GM21515 (cell line): Measurements from ENCODE around the gene GP1BB.

Source experiments
- ATAC-seq: cut with Tn5 transposase; IDR thresholded peaks from one replicate; pipeline ENCODE4 v1.9.1; 2021; ENCODE audit not compliant: unreplicated experiment

The GP1BB gene

DNA sequence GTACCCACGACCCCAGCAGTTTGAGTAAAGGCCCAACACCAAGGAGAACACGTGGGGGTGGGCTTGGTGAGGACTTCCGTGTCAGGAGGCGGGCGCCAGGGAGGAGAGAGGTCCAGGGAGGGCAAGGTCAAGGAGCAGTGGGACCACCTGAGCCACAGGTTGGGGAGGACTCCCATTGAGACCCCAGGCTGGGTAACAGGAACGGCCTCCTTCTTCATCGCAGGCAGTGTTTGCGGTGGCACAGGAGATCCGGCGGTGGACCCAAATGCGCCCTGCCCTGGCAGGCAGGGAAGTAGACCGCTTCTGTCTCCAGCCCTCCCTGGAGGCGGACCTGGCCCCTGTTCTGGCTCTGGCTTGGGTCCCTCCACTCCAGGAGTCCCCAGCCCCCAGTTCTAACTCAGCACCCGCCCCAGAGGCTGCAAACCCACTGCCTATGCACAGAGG lies 31.4 kb downstream of the GP1BB start:
- no peak for ATAC-seq

DNA sequence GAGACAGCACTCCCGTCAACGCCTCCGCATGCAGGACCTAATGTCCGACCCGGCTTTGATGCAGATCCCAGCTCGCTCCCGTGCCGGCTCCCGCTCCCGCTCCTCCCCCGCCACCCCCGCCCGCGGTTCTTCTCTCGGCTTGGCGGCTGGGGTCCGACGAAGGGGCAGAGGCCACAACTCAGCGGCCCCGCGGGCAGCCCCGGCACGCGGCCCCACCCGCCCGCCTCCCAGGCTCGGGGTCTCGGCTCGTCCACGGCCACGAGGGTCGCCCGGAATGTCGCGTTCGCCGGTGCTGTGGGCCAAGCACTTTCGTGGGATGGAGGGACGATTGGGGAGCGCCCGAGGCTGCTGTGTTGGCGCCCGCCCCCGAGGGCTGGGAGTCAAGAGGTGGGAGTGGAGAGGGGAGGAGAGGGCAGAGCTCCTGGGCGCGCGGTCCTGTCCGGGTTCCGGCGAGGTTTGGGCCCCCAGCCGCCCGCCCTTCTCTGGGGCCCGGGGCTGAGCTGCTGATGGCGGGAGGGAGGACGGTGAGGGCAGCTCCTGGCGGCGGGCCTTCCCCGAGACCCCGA lies 31.9 kb downstream of the GP1BB start:
- no peak for ATAC-seq

DNA sequence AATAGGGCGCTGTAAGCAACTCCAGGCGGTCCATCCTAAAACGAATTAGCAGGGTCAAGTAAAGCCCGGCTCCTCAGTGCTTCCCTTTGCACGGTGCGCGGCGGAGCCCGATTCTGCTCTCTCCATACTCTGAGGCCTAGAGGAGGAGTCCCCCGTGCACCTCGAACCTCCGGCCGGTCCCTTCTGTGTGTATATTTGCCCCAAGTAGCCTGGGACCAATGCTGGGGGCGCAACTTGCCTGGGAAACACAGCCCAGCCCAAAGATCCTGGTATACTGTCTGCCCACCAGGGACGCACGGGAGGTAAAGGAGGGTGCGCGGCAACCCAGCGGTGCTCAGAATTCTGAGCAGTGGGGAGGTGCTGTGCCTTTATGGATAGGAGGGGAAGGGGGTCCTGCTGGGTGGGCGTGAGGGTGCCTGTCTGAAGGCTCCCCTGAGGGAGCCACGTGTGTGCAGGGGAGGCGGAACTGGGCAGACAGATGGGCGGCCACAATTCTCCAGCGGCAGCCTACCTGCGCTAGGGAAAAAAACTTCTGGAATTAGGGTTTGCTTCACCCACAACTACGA lies 32.5 kb downstream of the GP1BB start:
- ATAC-seq, result no peak

DNA sequence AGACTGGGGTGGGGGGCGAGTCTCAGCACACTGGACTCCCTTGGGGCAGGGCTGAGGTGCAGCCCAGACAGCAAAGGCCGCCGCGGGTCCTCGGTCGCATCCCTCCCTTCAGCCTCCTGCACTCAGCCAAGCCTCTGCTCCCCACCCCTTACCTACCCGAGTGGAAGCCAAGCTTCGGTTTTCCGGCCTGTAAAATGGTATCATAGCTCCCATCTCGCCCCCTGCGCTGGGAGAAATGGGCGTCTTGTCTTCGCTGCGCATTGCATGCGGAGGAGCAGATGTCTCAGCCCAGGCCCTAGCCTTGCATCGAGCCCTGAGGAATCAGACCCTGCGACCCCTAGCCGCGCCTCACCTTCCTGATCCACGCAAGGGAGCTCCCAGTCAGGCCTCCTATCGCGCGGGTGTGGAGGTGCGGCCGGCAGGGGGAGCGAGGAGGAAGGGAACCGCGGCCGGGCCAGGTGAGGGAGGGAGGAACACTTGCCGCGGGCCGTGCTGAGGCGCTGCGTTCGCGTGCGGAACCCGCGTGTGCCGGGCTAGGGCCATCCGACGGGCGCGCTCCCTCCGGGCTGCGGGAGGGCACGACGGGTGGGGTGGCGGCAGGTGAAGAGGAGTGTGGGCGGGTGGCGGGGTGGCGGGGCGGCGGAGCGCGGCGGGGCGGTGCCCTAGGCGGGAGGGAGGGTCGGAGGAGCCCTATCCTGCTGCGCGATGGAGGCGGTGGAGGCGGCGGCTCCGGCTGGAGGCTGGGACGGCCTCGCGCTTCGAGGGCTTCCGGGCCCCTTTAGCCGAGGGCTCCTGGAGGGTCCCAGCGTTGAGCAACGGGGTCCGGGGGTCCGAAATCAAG lies 33.2 kb downstream of the GP1BB start:
- ATAC-seq, result no peak

DNA sequence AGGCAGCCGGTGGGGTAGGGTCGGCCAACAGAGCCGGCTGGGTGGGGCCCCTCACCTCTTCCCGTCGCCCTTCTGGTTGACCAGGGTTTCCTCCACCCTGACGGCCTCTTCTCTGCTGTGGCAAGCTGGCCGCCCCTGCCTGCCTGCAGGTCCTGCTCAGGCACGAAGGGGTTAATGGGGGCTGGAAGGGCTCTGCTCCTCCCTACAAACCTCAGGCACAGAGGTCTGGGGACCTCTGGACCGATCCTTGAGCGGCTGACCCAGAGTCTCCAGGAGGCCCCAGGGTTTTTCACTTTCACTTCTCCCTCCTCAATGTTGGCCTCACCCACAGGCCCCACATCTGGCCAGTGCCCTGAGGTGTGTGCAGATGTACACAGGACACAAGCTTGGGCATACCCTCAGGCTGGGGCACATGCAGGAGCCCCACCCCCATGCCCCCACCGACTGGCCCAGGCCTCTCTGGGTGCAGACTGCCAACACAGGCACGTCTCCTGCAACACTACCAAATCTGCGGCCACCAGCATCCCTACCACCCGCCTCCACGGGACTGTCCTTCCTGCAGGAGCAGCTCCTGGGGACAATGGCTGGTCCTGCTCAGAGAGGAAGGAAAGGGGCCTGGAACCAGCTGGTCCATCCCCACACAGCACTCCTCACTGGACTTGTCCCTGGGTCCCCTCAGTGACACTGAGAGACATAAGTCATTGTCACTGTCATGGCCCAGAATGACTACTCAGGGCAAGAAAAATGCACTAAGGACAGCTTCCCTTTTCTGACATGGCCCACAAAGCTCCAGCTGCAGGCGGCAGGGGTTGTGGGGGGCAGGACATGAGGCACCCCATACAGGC lies 34.0 kb downstream of the GP1BB start:
- ATAC-seq, result no peak

DNA sequence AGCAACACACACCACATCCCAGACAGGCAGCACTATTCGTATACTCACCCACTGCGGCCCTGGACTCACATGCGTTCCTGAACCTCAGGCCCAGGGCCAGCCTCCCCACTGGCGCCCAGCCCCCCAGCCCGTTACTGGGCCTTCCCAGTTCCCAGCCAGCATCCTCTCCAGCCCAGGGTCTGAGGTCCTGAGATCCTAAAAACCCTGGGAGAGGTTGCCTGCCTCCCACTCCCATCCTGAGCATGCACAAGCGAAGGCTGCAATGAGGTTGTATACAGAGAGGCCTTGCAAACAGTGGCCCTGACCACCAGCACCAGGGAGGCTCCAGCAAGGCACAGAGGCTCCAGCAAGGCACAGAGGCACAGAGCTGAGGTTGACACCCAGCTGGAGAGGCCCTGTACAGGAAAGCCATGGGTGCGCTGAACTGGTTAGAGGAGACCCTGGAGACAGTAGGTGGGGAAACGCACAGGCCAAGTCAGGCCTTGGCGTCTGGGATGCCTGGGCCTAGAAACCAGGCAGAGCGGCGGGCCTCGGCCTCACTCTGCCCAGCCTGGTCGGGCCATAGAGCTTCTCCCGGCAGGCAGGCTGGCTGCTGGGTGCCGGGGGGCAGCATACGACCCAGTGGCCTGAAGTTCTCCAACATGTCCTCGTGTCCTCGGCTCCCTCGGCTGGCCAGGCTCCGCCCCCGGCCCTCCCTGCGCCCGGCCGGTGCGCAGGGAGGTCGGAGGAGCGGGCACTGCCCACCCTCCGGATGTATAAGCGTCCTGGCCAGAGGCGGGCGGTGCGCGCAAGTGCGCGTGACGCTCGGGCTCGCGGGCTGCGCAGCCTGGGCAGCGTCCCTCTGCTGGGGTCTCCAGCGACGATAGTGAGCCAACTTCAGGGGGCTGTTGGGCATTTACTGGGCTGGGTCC lies 34.9 kb downstream of the GP1BB start:
- no peak for ATAC-seq

DNA sequence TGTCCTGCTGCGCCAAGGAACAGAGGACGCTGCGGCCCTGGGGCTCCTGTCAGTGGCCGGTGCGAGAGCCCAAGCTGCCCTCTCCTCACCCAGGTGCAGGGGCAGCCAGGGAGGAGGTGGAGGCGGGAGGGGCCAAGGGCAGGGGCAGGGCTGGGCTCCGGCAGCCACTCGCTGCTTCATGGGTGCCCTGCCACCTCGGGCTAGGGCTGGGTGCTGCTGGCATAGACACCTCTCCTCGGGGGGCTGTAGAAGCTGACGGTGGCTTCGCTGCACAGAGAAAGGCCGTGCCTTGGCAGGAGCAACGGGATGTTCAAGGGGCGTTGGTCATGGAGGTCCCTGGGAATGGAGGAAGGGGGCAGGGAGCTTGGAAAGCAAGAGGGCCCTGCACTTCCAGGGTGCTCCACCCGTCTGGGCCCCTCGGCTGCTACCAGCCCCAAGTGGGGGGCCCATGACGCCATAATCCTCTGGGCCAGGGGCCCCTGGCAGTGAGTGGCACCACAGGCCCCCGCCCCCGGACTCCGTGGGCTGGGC lies 35.6 kb downstream of the GP1BB start:
- no peak for ATAC-seq

DNA sequence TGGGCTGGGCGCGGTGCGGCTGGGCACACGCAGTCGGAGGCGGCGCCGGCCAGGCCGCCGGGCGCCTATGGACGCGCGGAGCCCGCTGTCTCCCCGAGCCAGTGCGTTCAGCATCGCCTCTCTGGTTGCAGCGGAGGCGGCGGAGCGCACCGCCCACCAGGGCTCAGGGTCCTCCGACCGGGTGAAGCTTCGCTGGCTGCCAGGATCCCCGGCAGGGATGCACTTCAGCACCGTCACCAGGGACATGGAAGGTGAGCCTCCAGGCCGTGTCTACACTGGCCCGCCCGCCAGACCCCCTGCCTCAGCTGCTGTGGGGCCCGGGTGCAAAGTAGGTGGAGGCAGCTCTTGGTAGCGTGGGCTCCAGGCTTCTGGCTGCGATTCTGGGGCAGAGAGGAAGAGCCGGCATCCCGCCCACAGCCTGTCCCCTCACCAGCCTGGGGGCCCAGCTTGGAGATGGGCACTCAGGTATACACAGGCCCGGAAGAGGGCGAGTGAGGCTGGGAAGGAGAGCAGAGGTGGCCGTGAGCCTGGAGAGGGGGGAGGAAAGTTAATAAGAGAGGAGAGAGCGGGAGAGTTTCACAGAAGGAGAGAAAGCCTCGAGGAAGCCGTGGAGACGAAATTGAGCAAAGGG lies 36.2 kb downstream of the GP1BB start:
- no peak for ATAC-seq

DNA sequence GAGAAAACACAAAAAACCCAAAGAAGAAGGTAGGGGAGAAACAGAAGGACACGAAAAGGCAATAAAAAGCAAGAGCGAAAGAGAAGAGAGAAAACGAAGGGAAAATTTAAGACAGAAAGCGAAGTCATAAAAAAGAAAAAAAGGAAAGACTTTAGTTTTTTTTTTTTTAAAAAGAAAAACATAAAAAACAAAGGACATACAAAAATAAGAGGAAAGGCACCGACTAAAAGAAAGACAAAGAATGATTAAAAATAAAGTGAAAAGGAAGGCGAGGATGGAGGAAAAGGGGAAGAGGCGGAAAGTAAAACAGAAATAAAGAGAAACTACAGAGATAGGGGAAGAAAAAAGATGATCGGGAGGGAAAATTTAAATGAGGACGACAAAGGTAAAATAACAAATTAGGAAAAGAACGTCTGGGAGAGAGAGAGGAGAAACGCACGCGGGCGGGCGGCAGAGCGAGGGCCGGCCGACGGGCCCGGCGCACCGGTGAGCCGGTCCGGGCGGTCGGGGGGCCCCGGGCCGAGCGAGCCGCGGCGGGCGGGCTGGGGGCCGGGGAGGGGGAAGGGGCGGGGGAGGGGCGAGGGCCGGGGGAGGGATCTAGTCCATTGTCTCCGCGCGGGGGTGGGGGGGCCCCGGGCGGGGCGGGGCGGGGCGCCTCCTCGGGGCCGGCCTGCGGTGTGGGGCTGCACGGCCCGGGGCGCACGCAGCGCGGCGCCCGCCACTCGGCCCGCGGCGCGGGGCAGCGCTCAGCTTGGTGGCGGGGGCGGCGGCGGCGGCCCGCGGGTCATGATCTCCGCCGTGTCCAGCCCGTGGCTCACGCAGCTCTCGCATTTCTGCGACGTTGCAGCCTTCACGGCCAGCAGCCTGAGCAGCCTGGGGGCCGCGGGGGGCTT lies 37.0 kb downstream of the GP1BB start, which contains the start of gene TBX1:
Gene TBX1 (plus strand): TSS at position 721 of the 893 bp plus-strand sequence. CDS start 66 bp downstream, at position 787.
- no peak for ATAC-seq

DNA sequence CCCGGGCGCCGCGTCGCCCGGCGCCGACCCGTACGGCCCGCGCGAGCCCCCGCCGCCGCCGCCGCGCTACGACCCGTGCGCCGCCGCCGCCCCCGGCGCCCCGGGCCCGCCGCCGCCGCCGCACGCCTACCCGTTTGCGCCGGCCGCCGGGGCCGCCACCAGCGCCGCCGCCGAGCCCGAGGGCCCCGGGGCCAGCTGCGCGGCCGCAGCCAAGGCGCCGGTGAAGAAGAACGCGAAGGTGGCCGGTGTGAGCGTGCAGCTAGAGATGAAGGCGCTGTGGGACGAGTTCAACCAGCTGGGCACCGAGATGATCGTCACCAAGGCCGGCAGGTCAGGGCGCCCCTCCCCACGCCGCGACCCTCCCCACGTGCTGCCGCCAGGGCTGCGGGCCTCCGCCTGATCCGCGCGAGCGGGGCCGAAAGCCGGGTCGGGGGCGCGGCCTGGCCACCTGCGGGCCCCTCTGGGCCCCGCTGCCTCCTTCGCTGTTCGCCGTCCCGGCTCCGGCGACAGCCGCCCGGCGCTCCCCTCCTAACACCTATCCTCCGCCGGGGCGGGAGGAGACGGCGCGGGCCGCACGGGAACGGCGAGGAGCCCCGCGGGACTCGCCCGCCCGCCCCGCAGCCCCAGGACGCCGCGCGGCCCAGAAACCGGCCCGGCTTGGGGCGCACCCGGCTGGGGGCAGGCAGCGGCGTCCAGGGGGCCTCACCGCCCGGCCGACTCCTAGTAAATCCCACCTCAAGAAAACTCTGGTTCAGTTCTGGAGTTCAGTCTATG lies 37.8 kb downstream of the GP1BB start:
- ATAC-seq, result no peak

DNA sequence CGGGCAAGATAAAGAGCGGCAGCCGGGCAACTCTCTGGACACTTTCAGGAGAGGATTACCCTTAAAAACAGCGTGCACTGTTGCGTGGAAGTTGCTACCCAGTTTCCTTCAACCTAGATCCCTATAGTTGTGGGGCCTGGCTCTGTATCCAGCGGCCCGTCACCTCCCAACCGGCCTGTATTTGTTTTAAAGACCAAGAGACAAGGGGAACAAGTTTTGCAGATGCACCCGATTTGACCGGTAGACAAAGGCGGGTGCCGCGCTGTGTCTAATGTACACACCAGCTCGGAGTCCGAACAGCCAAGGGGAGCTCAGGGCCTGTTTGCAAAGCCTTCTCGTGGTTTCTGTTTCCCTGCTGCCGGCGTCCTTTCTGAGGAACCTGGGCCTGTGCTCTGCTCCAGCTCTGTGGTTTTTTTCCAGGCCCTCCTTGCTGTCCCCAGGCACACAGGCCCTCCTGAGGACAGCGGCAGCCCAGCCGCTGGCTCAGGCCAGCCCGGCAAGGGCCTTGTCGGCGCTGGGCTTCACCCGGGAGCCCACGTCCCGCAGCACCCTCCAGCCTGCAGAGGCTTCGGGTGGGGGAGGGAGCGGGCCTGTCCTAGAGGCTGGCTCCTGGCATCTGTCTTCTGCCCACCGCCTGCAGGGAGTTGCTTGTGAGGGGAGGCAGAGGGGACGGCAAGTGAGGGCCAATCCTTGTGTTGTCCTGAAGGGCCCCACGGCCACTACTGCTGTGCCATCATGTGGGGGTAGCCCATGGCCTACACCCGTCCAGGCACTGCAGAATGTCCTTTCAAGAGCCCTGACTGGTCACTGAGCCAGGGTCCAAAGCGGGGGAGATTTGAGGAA lies 38.6 kb downstream of the GP1BB start:
- no peak for ATAC-seq

DNA sequence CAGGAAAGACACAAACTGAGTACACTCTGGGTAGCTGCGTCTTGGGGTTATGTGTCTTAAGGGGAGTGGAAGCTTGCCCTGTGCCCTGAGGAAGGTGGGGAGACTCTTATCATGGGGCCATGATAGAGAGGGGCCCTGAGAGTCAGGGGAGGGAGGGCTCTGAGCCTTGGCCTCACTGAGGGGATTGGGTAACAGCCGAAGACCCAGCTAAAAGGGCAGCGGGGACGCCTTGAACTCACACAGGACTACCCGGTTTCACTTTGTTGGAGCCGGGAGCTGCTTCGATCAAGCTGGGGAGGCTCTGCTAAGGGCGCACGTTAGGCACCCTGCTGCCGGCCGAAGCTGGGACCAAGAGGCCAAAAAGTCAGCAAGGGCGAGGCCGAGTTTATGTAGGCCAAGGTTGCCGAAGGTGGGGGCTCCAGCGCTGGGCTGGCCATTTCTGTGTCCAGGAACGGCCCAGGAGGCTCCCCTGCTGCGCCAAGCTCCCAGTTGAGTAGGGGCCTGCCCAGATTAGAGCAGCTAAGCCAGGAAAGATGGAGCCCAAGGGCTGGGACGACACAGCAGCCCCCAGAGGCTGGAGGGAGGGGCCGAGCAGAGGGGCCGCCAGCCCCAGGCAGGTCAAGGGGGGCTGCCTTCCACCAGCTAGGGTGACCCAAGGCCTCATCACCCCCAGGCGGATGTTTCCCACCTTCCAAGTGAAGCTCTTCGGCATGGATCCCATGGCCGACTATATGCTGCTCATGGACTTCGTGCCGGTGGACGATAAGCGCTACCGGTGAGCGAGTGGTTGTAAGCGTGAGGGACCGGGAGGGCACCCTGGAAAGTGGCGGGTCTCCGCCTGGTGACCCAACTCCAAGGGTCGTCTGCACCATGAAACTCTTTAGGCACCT lies 39.5 kb downstream of the GP1BB start:
- ATAC-seq, result no peak

DNA sequence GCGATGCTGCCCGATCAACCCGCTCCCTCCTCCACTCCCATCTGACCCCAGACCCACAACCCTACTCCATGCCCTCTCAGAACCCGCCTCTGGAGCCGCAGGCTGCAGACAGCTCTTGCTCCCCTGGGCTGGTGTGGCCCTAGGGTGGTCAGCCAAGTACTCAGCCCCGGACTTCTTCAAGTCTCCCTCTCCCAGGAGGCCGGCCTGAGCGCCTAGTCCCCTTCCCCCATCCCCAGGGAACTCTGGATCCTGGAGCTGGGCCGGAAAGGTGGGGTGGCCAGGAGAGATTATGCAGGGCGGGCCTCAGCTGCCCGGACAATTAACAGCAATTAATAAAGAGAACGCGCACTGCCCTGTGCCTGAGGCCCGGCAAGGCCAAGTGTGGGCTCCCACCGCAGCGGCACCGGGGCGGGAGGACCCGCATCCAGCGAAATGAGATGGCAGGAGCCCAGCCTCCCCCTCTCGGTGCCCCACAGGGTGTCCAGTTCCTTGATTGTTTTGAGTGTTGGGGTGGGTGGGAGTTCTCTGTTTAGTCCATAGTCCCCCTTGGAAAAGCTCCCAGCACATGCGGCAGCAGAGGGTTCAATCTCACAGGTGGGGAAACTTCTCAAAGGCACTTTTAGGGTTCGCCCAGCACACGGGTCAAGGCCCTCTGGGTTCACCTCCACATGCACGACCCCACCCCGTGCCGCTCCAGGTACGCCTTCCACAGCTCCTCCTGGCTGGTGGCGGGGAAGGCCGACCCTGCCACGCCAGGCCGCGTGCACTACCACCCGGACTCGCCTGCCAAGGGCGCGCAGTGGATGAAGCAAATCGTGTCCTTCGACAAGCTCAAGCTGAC lies 40.3 kb downstream of the GP1BB start:
- ATAC-seq, result no peak

DNA sequence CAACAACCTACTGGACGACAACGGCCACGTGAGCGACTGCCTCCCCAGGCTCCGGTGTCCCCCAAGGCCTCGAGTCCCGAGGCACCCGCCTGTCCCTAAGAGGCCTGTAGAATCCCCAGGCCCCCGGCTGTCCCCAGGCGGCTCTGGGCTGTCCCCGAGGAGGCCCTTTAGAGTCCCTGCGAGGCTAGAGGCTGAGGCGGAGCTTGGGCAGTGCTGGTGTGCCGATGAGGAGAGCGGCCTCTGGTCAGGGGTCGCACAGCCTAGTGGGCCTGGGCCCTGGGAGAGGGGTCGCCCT lies 40.9 kb downstream of the GP1BB start:
- ATAC-seq, result no peak
